SHP77 treated with DMSO at 0.1 percent for 48 hours (cell line): ENCODE results near the gene SPRR2F.

Experiments
- DNase-seq: peaks from one replicate; lab custom pipeline; 2025; lab: John Stamatoyannopoulos, UW

The SPRR2F gene

GRCh38 chr1:153072806-153073726, 40.2 kb downstream of the SPRR2F start:
- no peak for DNase-seq

GRCh38 chr1:153071511-153071910, 41.8 kb downstream of the SPRR2F start, which contains the start of gene SPRR2B:
TSS of gene SPRR2B (minus strand) at chr1:153071611. CDS start at chr1:153070839, 772 bp downstream.
- DNase-seq, result no peak

GRCh38 chr1:153070243-153070642, 43.1 kb downstream of the SPRR2F start:
- DNase-seq, result no peak
